Measurements from ENCODE around the gene TCEANC.
A peak's percentile ranks its signal among the peaks of the same experiment; 100 is the strongest.

The TCEANC gene

DNA sequence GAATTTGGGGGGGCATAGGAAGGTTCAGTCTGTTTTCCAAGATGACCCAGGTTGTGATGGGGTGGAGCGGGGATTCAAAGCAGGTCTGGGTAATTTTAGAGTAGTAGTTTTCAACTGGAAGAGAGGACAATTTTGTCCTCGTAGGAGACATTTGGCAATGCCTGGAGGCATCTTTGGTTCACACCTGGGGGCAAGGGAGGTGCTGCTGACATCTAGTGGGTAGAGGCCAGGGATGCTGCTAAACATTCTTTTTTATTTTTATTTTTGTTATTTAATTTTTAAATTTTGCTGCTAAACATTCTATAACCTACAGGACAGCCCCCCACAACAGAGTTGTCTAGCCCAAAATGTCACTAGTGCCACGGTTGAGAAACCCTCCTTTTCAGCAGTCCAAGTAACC lies 37.9 kb downstream of the TCEANC start:
- Mint-ChIP-seq H3K4me1 (peaks cover 37% of the 10 kb centered on the region), H3K9me3 (peaks cover 6% of the 10 kb centered on the region), H3K27me3 (ENCODE audit: low read depth) (no peaks in the 10 kb centered on the region), H3K36me3 (ENCODE audit: low read depth) (no peaks in the 10 kb centered on the region), H3K27ac (peak overlapping the region; percentile 45 to 94 (median 84)), H3K4me3 (peak overlapping the region; percentile 89 to 92 (median 90))
- TF ChIP-seq, protein P1, sequence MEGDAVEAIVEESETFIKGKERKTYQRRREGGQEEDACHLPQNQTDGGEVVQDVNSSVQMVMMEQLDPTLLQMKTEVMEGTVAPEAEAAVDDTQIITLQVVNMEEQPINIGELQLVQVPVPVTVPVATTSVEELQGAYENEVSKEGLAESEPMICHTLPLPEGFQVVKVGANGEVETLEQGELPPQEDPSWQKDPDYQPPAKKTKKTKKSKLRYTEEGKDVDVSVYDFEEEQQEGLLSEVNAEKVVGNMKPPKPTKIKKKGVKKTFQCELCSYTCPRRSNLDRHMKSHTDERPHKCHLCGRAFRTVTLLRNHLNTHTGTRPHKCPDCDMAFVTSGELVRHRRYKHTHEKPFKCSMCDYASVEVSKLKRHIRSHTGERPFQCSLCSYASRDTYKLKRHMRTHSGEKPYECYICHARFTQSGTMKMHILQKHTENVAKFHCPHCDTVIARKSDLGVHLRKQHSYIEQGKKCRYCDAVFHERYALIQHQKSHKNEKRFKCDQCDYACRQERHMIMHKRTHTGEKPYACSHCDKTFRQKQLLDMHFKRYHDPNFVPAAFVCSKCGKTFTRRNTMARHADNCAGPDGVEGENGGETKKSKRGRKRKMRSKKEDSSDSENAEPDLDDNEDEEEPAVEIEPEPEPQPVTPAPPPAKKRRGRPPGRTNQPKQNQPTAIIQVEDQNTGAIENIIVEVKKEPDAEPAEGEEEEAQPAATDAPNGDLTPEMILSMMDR (IDR thresholded peaks at IDR 0.05; ENCODE audit: unreplicated experiment in 3 of 3): no peak

DNA sequence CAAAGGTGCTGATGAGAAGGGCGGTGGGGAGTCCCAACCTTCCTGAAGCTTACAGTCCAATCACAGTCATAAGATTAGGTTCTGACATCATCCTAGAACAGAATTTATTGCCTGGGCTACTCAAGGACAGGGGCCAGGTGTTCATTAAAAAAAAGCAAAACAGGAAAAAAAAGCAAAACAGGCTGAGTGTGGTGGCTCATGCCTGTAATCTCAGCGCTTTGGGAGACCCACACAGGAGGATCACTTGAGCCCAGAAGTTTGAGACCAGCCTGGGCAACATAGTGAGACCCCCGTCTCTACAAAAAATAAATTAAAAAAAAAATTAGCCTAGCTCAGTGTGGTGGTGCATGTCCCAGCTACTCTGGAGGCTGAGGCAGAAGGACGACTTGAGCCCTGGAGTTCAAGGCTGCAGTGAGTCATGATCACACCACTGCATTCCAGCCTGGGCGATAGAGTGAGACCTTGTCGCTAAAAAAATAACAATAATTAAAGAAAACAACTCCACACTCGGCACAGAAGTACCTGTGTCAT lies 39.0 kb downstream of the TCEANC start:
- TF ChIP-seq, protein P1 (IDR thresholded peaks at IDR 0.05; ENCODE audit: unreplicated experiment in 3 of 3): no peak
- peaks cover 37% of the 10 kb centered on the region for H3K4me1 Mint-ChIP-seq
- no peak overlapping the region for H3K4me3 Mint-ChIP-seq
- no peaks in the 10 kb centered on the region for H3K36me3 Mint-ChIP-seq (ENCODE audit: low read depth)
- H3K27ac Mint-ChIP-seq: no peak overlapping the region
- no peaks in the 10 kb centered on the region for H3K27me3 Mint-ChIP-seq (ENCODE audit: low read depth)
- peaks cover 6% of the 10 kb centered on the region for H3K9me3 Mint-ChIP-seq

DNA sequence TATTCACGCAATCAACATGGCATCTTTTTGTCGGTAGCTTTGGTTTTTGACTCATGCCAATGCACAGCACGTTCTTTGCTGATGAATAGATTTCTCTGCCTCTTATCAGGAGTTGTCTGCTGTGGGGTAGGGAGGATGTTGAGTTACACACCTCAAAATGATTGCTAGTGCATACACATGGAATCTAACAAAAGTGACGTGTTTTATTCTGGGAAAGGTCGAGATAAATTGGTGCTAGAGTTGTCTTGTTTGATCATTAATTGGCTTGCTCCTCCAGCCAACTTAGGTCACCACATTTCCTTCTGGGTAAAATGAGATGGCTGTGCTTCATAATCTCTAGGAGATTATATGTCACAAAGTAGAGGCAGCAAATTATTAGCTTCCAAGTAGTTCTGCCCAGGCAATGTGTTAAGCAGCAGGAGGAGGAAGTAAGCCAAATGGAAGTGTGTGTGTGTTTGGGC lies 39.9 kb downstream of the TCEANC start:
- H3K4me3 Mint-ChIP-seq: peak overlapping the region in 1 of 3 experiments; percentile 10
- H3K27me3 Mint-ChIP-seq (ENCODE audit: low read depth): no peaks in the 10 kb centered on the region
- TF ChIP-seq, protein P1 (IDR thresholded peaks at IDR 0.05; ENCODE audit: unreplicated experiment in 3 of 3): no peak
- peak overlapping the region; percentile 28 to 37 (median 32) for H3K27ac Mint-ChIP-seq
- H3K36me3 Mint-ChIP-seq (ENCODE audit: low read depth): no peaks in the 10 kb centered on the region
- peaks cover 3% of the 10 kb centered on the region for H3K9me3 Mint-ChIP-seq
- peaks cover 43% of the 10 kb centered on the region for H3K4me1 Mint-ChIP-seq

DNA sequence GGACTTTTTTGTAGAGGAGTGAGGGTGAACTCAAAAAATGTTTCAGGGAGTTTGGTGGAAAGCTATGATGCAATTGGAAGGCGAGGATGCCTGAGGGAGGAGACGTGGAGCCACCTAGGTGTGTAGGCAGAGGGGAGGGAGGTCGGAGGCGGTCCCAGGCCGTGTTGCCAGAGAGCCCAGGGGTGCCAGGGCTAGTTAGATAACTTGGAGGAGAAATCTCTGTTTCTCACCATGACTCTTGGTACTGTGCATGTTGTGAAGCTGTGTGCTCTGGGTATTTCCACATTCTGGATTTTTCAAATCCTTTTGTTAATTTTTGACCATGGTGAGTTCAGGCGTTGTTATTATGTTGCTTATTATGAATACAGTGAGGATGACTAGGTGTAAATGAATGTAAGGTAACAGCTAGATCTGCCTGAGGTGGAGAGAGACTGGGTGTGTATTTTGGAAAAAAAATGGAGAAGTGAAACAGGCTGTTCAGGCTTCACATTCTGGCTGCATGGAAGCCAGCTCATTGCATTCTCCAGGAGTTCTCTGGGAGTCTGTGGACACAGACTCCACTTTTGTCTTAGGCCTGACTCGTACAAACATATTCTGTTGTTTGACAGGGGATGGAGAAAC lies 40.5 kb downstream of the TCEANC start:
- Mint-ChIP-seq H3K4me1 (peaks cover 43% of the 10 kb centered on the region), H3K27me3 (ENCODE audit: low read depth) (no peaks in the 10 kb centered on the region), H3K27ac (peak overlapping the region; percentile 28 to 37 (median 32)), H3K9me3 (peaks cover under 1% of the 10 kb centered on the region), H3K4me3 (peak overlapping the region in 1 of 3 experiments; percentile 36), H3K36me3 (ENCODE audit: low read depth) (no peaks in the 10 kb centered on the region)
- TF ChIP-seq, protein P1 (IDR thresholded peaks at IDR 0.05; ENCODE audit: unreplicated experiment in 3 of 3): no peak

DNA sequence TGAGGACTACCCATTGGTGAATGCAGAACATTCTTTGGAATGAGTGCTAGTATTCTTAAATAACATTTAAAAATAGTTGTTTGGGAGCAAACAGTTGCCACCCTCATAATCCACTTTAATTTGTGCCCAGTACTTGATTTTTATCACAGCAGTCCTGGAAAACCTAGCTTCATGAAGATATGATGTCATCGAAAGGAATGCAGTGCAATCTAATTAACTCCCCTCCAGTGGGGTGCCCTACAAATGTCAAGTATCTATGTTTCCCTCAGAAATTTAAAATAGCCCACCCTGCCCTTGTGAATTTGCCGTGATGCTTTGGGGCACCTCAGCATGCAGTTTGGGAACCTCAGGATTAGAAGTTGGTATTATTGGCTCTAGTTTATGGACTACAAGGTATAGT lies 41.4 kb downstream of the TCEANC start:
- Mint-ChIP-seq H3K9me3 (no peaks in the 10 kb centered on the region), H3K27ac (no peak overlapping the region), H3K27me3 (ENCODE audit: low read depth) (no peaks in the 10 kb centered on the region), H3K4me3 (no peak overlapping the region), H3K36me3 (ENCODE audit: low read depth) (no peaks in the 10 kb centered on the region), H3K4me1 (peaks cover 49% of the 10 kb centered on the region)
- TF ChIP-seq, protein P1 (IDR thresholded peaks at IDR 0.05; ENCODE audit: unreplicated experiment in 3 of 3): no peak

DNA sequence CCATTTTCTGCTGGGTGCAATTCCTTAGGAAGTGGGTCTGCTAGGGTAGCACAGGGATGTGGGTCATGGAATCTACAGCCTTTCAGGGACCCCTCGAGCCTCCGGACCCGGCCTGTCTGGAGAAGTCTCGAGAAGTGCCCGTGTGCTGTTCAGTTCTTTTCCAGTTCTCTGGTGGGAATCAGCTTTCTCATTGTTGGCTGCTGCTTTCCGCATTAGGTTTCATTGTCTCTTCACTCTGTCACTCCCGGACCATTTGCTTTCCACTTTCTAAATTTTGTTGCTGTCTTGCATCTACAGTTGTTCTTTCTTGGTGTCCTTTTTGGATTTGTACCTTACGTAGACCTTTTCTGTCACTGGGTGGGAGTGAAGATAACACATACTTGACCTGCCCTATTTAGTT lies 42.0 kb downstream of the TCEANC start:
- H3K27ac Mint-ChIP-seq: peak overlapping the region in 2 of 3 experiments; percentile 26 to 30
- peak overlapping the region in 1 of 3 experiments; percentile 15 for H3K4me3 Mint-ChIP-seq
- H3K9me3 Mint-ChIP-seq: no peaks in the 10 kb centered on the region

More for the DNA sequence above, 42.0 kb downstream of the TCEANC start:
- peaks cover 51% of the 10 kb centered on the region for H3K4me1 Mint-ChIP-seq
- H3K36me3 Mint-ChIP-seq (ENCODE audit: low read depth): no peaks in the 10 kb centered on the region
- TF ChIP-seq, protein P1 (IDR thresholded peaks at IDR 0.05; ENCODE audit: unreplicated experiment in 3 of 3): no peak
- no peaks in the 10 kb centered on the region for H3K27me3 Mint-ChIP-seq (ENCODE audit: low read depth)

All from nephron (organoid).